Inflammatory macrophage treated with lipopolysaccharide for 4 hours (primary cell): ENCODE measurements around the gene IL17REL.

ENCODE experiments used
- DNase-seq: peaks from one replicate; pipeline ENCODE4 v3.0.0-alpha.2; 2020

Gene IL17REL

DNA sequence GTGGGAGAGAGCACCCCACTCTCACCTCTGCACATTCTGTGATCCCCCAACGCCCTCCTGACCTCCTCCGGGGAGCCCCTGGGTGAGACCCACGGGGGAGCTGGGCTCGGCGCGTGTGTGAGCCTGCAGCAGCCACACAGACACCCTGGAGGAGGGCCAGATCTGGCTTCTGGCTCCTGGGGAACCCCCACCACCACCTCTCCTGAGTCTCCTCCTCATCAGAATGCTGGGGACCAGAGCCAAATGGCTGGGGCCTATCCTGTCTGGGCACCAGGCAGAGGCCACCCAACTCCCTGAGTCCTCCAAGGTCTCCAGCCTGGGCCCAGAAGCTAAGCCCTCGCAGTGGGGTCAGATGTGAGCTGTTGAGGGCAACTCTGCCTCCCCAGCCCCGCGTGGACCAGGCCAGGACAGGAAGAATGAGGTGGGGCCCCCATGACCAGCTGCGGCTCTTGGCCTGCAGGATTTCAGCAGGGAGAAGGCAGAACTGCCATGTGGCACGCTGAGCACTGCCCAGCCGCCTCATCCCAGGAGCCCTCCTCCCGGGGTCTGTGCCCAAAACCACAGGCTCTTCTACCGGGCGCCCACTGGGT, 57.5 kb downstream of the IL17REL start:
- DNase-seq, result no peak

DNA sequence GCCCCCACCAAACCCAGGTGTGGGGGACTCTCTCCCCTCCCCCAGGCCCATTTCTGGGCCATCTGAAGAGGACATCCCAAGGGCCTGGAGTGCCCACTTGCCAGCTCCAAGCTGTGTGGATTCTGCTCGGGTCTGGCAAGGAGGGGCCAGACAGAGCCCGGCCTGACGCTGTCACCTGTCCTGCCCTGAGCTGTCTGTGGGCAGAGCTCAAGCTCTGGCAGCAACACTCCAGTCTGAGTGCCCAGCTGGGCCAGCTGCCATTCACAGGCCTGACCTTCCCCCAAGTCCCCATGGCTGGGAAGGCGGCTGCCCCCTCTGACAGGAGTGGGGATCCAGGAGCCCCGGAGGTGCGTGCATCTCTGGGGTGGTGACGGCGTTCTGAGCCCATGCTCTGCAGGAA, 58.2 kb downstream of the IL17REL start:
- no peak for DNase-seq

DNA sequence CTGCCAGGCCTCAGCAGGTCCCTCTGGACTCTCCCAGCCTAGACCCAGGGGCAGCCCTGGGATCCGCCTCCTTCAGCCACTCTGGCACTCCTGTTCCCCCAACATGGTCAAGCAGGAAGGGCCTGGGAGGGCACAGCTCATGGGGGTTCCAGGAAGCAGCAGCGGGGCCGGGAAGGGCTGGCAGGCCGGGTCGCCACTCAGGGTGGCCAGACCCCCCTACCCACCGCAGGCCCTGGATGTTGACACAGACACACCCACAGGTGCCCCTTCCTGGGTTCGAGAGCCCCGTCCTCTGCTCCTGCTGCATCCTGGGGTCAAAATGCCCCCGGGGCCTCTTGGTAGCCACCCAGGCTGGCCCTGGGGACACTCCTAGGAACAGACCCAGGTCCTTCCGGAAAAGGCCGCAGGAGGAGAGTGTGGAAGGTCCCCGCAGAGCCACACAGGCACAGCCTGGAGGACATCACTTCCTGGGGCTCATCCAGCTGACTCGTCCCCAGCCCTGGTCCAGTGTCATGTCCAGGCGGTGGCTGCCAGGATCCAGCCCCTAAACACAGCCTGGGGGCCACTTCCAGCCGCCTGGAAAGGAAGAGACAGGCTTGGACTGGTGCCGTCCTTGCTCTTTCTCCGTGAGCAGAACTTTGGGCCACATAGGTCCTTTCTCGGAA, 58.8 kb downstream of the IL17REL start:
- no peak for DNase-seq

DNA sequence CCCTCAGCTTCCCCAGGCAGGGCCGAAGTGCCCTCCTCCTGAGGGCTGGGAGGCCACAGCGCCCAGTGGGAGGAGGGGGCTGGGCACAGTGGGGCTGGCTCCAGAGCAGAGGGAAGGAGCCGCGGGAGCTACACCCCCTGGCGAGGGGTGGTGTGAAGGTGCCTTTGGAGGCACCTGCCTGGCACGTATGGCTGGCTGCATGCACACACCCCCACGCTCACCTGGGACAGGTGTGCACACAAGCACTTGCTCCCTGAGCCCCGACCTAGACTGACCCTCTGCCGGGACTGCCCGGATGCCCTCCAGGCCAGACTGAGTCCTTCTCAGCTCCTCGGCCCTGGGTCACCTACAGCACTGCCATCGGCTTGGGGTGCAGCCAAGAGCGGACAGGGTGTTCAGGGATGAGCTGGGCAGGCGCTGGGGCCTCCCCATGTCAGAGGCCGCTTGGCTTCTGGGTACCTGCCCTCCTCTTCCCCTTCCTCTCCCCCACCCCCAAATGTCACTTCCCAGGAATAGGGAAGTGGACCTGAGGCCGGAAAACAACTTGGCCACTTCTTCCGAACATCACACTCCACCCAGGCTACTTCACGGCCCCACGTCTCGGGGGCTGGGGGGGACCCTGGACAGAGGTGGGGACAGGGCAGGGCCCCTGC, 59.4 kb downstream of the IL17REL start:
- DNase-seq, result no peak

DNA sequence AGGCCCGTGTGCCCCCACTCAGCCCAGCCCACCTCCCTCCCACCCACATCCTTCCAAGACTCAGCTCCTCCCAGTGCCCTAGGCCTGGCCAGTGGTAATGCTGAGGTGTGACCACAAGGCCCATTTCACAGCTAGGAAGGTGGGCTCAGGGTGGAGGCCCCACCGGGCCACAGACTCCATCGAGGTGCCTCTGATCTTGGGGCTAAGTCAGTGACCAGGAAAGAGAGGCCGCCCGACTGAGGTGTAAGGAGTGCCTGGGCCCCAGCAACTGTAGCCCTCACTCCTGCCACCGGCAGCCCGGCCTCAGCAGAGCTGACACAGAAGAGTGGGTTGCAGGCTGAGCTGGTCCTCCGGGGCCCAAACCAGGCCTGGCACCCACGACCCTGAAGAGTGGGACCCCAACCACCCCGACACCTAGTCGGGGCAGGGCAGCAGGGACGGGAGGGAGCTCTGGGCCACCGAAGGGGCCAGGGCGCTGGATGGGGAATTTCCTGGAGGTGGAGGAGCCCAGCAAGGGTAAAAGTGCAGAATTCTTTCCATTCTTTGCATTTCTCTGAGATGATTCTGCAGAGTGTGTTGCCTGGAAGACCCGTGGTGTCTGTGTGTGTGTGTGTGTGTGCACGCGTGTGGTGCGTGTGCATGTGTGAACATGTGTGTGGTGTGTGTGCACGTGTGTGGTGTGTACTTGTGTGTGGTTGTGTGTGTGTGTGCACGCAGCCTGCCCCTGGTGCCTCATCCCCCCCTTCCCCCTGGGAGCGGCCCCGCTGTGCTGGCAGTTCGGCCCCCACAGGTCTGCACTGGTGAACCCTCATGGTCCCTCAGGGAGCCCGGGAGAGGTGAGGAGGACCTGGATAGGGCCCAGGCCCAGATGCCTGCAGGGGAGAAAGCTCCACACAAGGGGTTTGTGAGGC, 60.3 kb downstream of the IL17REL start:
- no peak for DNase-seq

DNA sequence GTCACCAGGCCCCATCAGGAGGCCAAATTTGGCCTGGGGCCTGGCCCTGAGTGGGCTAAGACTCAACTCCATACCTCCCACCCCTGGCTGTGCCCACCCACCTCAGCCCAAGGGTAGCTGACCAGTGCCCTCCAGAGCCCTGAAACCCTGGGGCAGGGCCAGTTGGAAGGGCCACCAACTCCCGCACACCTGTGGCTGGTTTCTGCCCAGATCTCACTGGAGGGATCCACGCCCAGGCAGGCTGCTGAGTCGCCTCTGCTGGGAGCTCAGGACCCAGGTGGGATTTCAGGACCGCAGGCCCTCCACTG, 60.9 kb downstream of the IL17REL start:
- no peak for DNase-seq

DNA sequence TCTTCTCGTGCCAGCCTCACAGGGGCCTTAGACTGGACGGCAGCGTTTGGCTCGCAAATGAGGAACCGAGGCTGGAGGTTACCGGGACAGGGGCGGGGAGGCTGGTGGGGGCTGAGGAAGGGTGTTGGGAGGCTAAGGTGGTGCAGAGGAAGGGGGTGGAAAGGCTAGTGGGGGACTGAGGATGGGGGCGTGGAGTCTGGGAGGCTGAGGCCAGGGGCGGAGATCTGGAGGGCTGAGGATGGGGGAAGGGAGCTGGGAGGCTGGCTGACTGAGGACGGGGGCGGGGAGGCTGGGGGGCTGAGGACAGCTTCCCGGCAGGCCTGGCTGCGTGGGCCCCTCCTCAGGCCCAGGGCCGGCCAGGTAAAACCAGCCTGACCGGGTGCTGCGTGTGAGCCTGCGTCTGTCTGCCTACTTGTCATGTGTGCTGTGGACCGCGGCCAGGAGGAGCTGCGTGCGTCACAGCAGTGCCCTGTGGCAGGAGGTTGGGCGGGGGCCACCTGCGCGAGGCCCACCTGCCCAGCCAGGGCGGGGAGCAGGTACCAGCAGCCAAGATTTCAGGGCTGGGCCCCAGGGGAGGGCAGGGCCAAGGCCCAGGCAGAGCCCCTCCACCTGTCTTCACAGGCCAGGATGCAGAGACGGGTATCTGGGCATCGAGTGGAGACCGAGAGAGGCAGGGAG, 61.4 kb downstream of the IL17REL start:
- DNase-seq, result peak; percentile 37

DNA sequence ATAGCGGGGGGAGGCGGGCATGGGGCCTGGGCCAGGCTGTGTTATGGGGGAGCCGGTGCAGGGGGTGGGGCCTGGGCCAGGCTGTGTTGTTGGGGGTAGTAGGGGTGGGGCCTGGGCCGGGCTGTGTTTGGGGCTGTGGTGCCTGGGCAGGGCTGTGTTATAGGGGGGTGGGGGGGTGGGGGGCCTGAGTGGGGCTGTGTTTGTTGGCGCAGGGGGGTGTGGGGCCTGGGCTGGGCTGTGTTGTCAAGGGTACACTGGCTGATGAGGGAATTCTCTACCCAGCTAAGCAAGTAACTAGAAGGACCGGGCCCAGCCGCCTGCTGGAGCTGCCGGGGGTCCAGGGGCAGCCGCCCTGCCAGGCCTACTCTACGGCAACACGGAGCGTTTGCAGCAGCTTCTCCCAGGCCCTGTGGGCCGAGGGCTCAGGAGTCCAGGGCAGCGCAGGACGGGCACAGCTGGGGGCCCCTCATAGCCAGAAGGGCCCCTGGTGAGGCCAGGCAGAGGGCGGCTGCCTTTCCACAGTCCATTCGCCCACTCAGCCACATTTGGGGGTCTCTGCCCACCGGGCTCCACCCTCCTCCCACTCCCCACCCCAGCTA, 62.1 kb downstream of the IL17REL start:
- no peak for DNase-seq

DNA sequence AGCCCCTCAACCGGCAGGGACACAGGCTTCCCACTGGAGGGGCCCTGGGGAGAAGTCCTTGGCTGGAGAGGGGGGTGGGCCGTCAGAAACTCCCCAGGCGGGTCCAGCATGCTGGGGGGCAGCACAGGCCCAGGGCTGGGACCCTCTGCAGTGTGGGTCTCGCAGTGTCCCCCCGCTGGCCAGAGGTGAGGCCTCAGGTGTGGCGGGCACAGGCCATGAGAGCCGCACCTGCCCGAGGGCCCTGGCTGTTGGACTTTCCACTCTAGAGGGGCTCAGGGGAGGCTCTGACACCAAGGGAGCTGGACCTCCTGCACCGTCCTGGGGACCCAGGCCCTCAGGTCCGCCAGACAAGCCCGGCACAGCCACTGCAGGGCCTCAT, 62.7 kb downstream of the IL17REL start:
- no peak for DNase-seq

DNA sequence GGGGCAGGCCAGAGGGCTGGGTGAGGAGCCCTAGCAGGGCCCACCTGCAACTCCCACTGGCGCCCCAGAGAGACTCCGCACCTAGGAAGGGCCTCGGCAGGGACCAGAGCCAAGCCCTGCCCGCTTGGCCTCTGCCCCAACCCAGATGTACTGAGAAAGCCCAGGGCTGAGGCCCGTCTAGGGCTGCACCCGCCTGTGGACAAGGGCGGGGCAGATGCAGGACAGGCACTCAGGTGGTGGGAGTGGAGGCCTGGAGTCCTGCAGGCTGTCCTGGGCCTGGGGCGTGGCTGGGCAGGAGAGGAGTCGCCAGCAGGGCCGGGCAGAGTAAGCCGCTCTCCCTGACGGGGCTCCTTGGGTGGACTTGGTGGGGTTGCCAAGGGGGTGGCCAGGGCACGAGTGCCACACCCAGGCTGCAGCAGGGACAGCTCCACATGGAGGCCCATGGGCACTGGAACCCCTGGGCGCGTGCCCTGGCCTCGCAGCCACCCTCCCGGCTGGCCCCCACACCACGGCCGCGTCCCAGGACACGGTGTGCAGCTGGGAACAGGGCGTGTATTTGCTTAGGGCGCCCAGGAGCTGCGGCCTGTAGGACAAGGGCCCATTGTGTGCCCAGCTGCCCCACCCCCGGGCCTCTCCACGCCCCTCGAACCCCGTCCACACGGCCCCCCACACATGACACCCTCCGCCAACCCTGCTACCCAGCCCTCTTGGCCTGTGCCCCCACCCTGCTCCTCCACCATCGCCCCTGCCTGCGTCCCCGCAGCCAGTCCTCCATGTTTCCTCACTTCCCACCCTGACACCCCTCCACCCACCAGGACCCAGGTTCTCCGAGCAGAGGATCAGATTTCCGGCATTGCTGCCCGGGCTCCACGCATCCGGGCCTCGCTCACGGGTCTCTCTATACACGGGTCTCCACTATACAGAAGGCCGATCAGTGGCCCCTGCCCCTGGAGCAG, 63.3 kb downstream of the IL17REL start:
- DNase-seq, result no peak

DNA sequence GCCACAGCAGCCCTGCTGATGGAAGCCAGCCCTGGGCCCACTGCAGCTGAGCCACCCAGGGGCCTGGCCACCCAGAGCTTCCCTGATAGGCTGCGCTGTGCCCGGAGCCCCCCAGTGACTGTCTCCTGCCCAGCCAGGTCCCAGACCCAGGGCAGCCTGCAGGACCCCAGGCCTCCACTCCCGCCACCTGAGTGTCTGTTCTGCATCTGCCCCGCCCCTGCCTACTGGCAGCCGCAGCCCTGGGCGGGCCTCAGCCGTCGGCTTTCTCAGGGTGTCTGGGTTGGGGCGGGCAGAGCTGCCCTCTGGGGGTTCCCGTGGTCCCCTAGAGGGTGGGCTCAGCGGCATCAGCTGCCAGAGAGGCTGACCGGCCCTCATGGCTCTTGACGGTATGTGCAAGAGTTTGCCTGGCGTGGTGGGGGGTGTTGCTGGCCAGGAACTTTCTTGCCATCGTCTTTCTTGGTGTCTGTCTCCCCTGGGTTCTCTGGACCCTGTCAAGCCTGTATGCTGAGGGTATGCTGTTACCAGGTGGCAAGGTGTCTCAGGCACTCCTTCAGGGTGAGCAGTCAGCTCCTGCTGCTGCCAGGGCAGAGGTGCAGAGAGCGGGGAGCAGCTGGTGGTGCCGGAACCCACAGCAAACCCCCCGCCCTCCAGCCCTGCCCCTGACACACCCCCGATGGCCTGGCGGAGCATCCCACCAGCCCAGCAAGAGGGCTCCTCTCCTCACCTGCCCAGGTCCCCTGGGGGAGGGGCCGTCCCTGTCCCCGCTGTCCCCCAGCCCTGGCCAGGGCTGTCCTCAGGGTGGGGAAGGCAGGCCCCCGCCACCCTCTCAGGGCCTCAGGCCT, 64.2 kb downstream of the IL17REL start:
- DNase-seq, result no peak

DNA sequence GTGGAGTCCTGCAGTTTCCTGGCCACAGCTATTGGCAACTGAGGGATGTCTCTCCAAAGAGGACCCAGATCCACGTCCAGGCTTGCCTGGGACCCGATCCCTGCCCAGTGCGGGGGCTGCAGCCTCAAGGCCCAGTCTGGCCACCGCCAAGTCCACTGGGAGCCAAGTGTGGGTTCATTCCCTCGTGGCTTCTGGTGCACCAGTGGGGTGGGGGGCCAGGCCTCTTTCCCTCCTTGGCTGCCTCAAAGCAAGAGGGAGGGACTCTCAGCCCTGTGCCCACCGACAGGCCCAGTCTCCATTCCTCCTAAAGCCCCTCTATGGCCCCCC, 65.3 kb downstream of the IL17REL start:
- no peak for DNase-seq

DNA sequence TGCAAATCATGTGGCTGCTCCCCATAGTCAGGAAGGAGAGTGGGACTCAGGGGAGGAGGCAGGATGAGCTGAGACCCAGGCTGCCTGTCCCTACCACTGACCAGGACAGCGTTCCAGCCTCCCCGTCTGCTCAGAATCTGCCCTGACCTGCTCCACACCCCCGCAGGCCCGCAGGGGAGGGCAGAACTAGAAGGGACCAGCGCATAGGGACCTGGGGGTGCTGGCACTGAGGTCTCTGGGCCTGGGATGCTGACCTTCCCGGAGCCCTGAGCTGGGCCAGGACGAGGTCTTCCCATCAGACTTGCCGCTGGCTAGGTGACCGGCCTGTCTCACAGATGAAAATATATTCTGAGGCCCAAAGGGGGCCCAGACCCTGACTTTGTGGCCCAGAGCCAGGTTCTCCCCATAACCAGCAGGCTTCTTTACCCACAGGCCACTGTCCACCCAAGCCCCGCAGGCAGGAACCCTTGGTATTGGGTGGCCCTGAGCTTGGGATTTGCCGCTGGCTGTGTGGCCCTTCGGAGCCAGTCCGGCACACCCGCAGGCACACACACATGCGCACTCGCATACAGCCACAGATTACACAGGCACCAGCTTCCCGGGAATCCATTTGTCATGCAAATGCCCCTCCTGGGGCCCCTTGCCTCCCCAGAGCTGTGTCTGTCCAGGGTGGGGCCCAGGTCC, 65.8 kb downstream of the IL17REL start:
- DNase-seq, result no peak

DNA sequence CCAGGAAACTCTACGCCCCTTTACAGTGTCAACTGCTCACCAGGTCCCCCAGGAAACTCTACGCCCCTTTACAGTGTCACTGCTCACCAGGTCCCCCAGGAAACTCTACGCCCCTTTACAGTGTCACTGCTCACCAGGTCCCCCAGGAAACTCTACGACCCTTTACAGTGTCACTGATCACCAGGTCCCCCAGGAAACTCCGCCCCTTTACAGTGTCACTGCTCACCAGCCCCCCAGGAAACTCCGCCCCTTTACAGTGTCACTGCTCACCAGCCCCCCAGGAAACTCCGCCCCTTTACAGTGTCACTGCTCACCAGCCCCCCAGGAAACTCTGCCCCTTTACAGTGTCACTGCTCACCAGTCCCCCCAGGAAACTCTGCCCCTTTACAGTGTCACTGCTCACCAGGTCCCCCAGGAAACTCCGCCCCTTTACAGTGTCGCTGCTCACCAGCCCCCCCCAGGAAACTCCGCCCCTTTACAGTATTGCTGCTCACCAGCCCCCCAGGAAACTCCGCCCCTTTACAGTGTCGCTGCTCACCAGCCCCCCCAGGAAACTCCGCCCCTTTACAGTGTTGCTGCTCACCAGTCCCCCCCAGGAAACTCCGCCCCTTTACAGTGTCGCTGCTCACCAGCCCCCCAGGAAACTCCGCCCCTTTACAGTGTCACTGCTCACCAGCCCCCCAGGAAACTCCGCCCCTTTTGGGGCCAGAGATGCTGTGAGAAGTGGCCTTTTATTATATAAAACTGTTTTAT, 67.3 kb downstream of the IL17REL start:
- DNase-seq, result peak; percentile 61
